Activated CD8-positive, alpha-beta memory T cell treated with anti-CD3 and anti-CD28 coated beads, Interleukin-2, amount 50 U/mL, for 24 hours (primary cell): Measurements from ENCODE around the gene IL4R.

Source experiments
- DNase-seq: peaks from one replicate; pipeline ENCODE4 v3.0.0-alpha.2; 2020; ENCODE audit errors: extremely low read depth

The IL4R gene

GRCh38 chr16:27315333-27316037 lies 1.7 kb downstream of the IL4R start:
- DNase-seq: no peak

GRCh38 chr16:27316038-27316680 lies 2.4 kb downstream of the IL4R start:
- DNase-seq: no peak

DNA sequence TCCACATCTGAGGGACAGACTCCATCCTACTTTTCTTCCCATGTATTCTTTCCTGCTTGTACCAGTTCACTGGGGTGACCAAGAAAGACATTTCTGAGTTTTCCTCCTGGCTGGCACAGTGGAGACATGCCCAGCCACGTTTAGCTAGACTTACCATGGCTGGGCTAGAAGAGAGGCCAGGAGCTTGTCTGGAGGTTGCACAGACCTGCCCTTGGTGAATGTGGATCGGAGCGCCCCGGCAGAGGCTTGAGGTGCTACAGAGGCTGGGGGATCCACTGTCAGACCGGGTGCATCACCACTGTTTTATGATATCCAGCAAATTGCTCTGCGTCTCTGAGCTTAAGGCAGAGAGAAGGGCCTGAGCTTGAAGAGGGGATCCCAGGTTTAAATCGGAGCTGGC lies 3.5 kb downstream of the IL4R start:
- no peak for DNase-seq

DNA sequence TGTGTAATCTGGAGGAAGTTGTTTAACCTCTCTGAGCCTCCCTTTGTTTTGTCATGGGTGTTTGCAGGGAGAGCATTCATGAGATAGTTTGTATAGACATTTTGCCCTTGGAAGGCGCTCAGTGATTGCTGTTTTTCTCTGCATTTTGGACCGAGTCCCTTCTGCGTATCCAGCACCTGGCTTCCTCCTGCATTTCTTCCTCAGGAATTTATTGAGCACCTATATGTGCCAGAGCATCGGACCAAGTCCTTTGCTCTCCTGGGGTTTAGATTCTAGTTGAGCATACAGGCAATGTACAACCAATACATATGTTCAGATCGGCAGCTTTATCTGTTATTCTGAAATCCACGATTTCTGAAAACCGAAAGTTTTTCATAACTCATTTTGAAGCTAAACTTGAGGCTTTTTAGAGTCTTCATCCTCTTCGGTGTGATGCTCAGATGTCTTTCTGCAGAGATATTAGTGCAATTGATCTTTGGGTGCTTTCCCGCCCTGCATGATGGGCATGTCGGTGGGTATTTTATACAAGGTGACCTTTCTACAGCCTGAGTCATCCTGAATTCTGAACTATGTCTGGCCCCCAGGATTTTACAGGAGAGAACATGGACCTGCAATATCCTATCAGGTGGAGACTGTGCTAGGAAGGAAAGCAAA lies 4.1 kb downstream of the IL4R start:
- DNase-seq: no peak

- no peak for DNase-seq
Observed at GRCh38 chr16:27318392-27319256, 4.8 kb downstream of the IL4R start.

DNA sequence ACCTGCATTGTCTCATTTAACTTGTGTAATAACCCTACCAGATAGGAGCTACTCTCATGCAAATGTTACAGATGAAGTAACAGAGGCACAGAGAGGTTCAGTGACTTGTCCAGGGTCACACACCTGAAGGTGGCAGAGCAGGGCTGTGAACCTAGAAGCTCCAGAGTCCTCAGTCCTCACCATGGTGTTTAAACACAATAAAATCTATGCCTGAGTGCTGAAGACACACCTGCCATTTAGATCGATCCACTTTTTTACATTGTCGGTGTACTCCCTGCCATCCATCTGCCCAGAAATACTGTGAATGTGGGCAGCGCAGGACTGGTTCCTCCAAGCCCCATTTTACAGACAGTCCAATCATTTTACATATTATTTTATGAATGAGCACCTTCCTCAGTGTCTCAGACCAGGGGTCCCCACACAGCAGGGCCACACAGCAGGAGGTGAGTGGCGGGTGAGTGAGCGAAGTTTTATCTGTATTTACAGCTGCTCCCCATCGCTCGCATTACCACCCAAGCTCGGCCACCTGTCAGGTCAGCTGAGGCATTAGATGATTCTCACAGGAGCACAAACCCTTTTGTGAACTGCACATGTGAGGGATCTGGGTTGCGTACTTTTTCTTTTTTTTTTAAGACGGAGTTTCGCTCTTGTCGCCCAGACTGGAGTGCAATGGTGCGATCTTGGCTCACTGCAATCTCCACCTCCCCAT lies 5.6 kb downstream of the IL4R start:
- DNase-seq: no peak

DNA sequence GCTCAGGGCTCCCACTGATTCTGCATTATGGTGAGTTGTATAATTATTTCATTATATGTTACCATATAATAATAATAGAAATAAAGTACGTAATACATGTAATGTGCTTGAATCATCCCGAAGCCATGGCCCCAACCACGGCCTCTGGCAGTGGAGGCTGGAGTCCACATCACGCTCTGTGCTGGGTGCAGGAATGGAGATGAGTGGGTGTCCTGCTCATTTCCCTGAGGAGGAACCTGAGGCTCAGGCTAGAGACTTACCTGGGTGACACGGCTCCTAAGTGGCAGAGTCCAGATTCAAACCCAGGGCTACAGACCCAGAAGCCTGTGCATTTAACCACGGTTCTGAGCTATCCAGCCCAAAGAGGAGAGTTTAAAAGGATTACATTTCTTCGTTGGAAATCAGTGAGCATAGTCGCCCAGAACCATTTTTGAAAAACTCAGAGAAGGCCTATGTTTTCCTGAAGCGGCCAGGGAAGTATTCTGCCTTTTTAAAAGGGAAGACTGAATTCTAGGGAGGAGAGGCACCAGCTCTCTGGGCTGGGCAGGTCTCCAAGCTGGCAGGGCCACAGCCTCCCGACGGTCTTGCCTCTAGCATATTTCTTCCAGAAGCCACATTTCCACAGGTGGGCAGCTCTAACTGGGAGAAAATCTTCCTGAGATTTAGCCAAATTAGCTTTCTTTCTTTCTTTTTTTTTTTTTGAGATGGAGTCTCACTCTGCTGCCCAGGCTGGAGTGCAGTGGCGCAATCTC lies 6.7 kb downstream of the IL4R start:
- no peak for DNase-seq

DNA sequence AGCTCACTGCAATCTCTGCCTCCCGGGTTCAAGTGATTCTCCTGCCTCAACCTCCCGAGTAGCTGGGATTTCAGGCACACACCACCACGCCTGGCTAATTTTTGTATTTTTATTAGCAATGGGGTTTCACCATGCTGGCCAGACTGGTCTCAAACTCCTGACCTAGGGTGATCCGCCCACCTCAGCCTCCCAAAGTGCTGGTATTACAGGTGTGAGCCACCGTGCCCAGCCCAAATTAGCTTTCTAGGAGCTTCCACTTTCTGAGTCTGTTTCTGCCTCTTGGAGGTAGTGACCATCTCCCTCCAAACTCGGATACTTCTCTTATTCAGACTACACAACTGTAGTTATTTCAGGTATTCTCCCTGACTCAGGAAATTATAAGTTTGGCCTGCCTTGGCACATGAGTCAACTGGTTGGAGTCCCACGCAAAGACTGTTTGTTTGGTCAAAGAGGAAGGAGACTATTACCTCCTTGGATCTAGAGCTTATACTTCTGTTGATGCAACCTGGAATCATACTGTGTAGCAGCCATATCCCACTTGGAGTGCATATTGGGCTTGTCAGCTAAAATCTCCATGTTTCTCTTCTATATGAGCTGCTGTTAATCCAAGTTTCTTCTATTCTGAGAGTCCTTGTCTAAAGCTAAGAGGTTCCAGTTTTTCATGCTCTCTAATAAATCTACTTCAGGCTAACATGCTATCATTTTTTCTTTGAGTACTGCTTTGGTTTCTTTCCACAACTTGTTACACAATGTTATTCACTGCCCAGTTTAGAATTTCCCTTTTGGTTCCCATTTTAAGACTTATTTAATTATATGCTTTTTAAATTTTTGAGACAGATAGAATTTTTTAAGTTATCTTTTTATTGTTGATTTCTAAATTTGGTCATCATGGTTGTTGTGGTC lies 7.5 kb downstream of the IL4R start:
- no peak for DNase-seq

DNA sequence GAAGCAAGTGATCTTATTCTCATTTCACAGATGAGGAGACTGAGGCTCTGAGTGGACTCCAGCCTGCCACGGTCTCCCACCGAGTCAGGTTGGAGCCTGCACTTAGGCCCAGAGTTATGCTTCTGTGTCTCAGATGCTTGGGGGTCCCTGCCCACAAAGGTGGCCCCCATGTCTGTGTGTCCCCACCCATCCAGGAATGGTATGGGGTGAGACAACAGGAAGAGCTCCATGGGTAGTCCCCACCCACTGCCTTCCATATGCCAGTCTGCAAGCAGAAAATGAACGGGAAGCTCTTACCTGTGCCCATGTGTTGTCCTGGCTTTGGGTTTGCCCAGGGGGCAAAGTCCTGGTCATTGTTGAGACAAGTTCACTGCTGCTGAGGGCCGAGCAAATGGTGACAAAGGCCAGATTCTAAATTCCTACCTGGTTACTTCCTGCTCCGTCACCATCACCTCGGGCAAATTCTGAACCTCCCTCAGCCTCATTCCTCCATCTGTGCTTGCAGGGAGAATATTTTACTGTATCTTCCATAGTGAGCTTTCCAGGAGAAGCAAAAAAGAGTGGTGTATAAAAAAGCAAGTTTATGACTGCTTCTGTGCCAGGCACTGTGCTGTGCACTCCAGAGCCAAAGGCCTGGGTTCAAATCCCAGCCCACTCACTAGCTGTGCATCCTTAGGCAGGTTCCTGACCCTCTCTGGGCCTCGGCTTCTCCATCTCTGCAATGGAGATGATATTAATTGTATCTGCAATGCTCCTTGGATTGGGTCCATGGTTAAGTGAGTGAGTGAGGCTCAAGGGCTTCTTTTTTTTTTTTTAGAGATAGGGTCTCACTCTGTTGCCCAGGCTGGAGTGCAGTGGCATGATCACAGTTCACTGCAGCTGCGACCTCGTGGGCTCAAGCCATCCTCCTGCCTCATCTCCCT lies 9.3 kb downstream of the IL4R start:
- no peak for DNase-seq

DNA sequence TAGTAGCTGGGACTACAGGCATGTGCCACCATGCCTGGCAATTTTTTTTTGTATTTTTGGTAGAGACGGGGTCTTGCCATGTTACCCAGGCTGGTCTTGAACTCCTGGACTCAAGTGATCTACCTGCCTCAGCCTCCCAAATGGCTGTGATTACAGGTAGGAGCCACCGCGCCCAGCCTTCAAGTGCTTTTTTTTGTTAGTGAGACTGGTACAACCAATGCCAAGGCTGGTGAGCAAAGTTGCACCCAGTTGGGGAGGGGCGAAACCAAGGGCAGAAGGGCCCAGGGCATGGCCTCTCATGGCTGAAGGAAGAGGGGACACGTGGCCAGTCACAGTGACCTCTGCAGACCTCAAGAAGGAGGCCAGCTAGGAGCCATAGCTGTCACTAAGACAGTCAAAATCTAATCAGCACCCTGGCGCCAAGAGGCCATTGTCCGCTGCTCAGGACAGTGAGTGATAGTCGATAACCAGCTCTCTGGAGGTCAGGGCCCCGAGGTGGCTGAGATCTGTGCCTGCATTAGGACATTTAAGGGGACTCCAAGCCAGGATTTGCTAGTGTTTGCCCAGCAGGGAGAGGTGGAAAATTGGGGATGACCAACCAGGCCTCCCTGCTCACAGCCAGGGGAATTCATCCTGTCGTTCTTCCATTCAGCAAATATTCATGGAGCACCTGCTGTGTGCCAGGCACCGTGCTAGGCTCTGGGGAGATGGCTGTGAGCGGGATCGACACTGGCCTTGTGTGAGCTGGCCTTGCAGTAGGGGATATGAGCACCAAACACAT lies 10.2 kb downstream of the IL4R start:
- no peak for DNase-seq

DNA sequence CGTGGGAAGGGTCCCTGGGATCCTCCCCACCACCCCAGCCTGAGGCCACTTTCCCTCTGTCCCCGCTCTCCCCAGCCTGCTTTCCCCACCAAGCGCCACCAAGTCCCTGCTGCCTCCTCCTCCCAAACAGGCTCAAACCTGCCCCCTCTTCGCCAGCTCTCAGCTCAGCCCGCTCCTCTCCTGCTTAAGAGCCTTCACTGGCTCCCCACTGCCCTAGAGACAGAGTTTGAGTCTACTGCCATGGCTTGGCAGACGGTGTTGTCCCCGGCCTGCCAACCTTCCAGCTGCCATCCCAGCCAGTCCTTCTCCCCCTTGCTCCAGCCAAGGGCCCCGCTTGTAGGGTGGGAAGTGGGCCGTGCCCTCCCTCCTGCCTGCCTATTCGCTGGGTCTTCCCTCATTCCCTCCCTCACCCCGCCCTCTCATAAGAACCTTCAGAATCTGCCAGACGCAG lies 11.1 kb downstream of the IL4R start:
- DNase-seq: no peak

GRCh38 chr16:27325736-27326135 lies 12.0 kb downstream of the IL4R start:
- DNase-seq: no peak

DNA sequence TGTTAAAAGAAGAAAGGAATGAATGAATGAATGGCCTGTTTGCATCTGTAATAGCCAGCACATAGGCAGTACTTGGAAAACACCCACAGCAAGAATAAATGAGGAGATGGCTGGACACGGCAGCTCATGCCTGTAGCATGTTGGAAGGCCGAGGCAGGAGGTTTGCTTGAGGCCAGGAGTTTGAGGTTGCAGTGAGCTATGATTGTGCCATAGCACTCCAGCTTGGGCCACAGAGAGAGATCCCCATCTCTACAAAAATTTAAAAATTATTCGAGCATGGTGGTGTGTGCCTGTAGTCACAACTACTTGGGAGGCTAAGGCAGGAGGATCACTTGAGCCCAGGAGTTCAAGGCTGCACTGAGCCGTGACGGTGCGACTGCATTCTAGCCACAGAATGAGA lies 12.5 kb downstream of the IL4R start:
- no peak for DNase-seq

GRCh38 chr16:27326738-27327585 lies 13.2 kb downstream of the IL4R start:
- DNase-seq: no peak

GRCh38 chr16:27327586-27327915 lies 13.8 kb downstream of the IL4R start:
- DNase-seq: no peak

- DNase-seq: no peak
Observed at GRCh38 chr16:27328937-27329336, 15.2 kb downstream of the IL4R start.
